IMR-90 (cell line): Measurements from ENCODE around the gene MARCHF2.

Experiments used
- CEBPB ChIP-seq: IDR thresholded peaks from 2 replicates; pipeline ENCODE4 v1.6.1; 2012; ENCODE audit warnings: low read depth, low read length, improper control_type of control experiment
- CTCF ChIP-seq: conservative IDR thresholded peaks from 2 replicates; pipeline ENCODE4 v1.5.1; 2012; ENCODE audit warnings: mild to moderate bottlenecking, low read depth, low read length, improper control_type of control experiment
- POLR2A ChIP-seq: IDR thresholded peaks from 2 replicates; pipeline ENCODE4 v1.6.1; 2012; ENCODE audit warnings: mild to moderate bottlenecking, low read depth, low read length
- USF2 ChIP-seq: fragments of 150-350 bp; IDR thresholded peaks from 2 replicates; pipeline ENCODE4 v1.6.1; 2017; ENCODE audit warnings: mild to moderate bottlenecking, antibody characterized with exemption, low read length, low read depth

- TF ChIP-seq CTCF (no peak), CEBPB (no peak), POLR2A (no peak), USF2 (no peak)
Observed at GRCh38 chr19:8475005-8475404, 61.9 kb downstream of the MARCHF2 start.
